Upper lobe of left lung (tissue), 4 donors: ENCODE measurements around the gene OAF.

Experiments used
- CTCF ChIP-seq, 6 experiments: fragments of 450-650 bp in 4 of 6; fragments of 200-600 bp in 2 of 6; sonication (generic) in 2 of 6; IDR thresholded peaks; one replicate each; pipeline ENCODE4 v1.5.1; 2016 to 2019; ENCODE audit warnings: antibody characterized with exemption in 6 of 6
- EP300 ChIP-seq, 4 donors: sonication (generic); formaldehyde crosslinking; IDR thresholded peaks; one replicate each; pipeline ENCODE4 v1.5.1; 2017; ENCODE audit warnings: antibody characterized with exemption in 4 of 4, control low read depth in 2 of 4
- POLR2A ChIP-seq, 4 donors: fragments of 450-650 bp; IDR thresholded peaks; one replicate each; pipeline ENCODE4 v1.5.1; 2016 to 2017; ENCODE audit warnings: antibody characterized with exemption in 4 of 4, mild to moderate bottlenecking in 2 of 4

DNA sequence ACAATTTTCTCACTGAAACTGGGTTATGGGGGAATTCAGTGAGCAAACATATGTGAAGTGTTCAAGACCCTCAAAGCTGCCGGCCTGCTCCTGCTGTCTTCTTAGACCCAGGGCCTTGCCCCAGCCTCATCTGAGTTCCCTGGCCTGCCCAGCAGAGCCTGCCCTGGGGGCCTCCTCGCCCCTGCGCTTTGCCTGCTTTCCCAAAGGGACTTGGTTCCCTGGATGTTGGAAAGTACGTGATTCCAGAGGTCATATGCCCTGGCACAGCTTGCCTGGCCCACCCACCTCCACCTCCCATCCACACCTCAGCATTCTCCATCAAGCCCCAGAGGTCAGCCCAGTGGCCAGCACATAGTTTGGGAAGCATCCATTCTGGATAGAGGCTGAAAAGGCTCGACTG is 15.4 kb downstream of the OAF start:
- TF ChIP-seq POLR2A (IDR thresholded peaks at IDR 0.05) (no peak), CTCF (IDR thresholded peaks at IDR 0.05) (no peak), EP300 (IDR thresholded peaks at IDR 0.05) (no peak)
